ENCODE data around the gene CACNA2D4.

Gene CACNA2D4

GRCh38 chr12:1808036-1808797, 110.2 kb downstream of the CACNA2D4 start:
- in situ Hi-C loops (cut with MboI; ENCODE audit: low sequenced_read_pairs): no loop called here

- in situ Hi-C loops (cut with MboI; ENCODE audit: low sequenced_read_pairs): no loop called here
Observed at GRCh38 chr12:1807087-1807860, 111.2 kb downstream of the CACNA2D4 start.

GRCh38 chr12:1806301-1807086, 112.0 kb downstream of the CACNA2D4 start:
- in situ Hi-C loops (cut with MboI; ENCODE audit: low sequenced_read_pairs): no loop called here

GRCh38 chr12:1805441-1806081, 112.9 kb downstream of the CACNA2D4 start:
- in situ Hi-C loops (cut with MboI; ENCODE audit: low sequenced_read_pairs): no loop called here

GRCh38 chr12:1804545-1805332, 113.7 kb downstream of the CACNA2D4 start:
- in situ Hi-C loops (cut with MboI; ENCODE audit: low sequenced_read_pairs): no loop called here

GRCh38 chr12:1803736-1804135, 114.7 kb downstream of the CACNA2D4 start:
- in situ Hi-C loops (cut with MboI; ENCODE audit: low sequenced_read_pairs): no loop called here

GRCh38 chr12:1801303-1801975, 117.0 kb downstream of the CACNA2D4 start:
- in situ Hi-C loops (cut with MboI; ENCODE audit: low sequenced_read_pairs): no loop called here

- in situ Hi-C loops (cut with MboI; ENCODE audit: low sequenced_read_pairs): no loop called here
Observed at GRCh38 chr12:1800401-1801302, 117.8 kb downstream of the CACNA2D4 start.

- in situ Hi-C loops (cut with MboI; ENCODE audit: low sequenced_read_pairs): loop anchor here (25.0 kb wide), 1 partner anchor 787 kb away; no protein-coding TSS in a partner anchor
Observed at GRCh38 chr12:1799882-1800400, 118.5 kb downstream of the CACNA2D4 start.

GRCh38 chr12:1799051-1799881, 119.2 kb downstream of the CACNA2D4 start:
- in situ Hi-C loops (cut with MboI; ENCODE audit: low sequenced_read_pairs): loop anchor here (25.0 kb wide), 1 partner anchor 788 kb away; no protein-coding TSS in a partner anchor

- in situ Hi-C loops (cut with MboI; ENCODE audit: low sequenced_read_pairs): loop anchor here (25.0 kb wide), 1 partner anchor 789 kb away; no protein-coding TSS in a partner anchor
Observed at GRCh38 chr12:1798641-1799020, 119.8 kb downstream of the CACNA2D4 start.

- in situ Hi-C loops (cut with MboI; ENCODE audit: low sequenced_read_pairs): loop anchor here (25.0 kb wide), 1 partner anchor 789 kb away; no protein-coding TSS in a partner anchor
Observed at GRCh38 chr12:1797991-1798640, 120.3 kb downstream of the CACNA2D4 start.

- in situ Hi-C loops (cut with MboI; ENCODE audit: low sequenced_read_pairs): loop anchor here (25.0 kb wide), 1 partner anchor 790 kb away; no protein-coding TSS in a partner anchor
Observed at GRCh38 chr12:1797011-1797901, 121.2 kb downstream of the CACNA2D4 start.

GRCh38 chr12:1796515-1797010, 121.9 kb downstream of the CACNA2D4 start:
- in situ Hi-C loops (cut with MboI; ENCODE audit: low sequenced_read_pairs): loop anchor here (25.0 kb wide), 1 partner anchor 791 kb away; no protein-coding TSS in a partner anchor

Measured in HL-60/S4 (cell line).